Fibroblast of skin of back (primary cell): ENCODE results near the gene LATS1.
A peak's percentile ranks its signal among the peaks of the same experiment; 100 is the strongest.
"Not testable (repeated sequence)": the region's sequence is repeated elsewhere in the genome, so short reads cannot be mapped to it uniquely, and the experiment has no call there.

Experiments used
- DNase-seq: peaks from one replicate; pipeline ENCODE4 v3.0.0-alpha.2; 2013

Gene LATS1

DNA sequence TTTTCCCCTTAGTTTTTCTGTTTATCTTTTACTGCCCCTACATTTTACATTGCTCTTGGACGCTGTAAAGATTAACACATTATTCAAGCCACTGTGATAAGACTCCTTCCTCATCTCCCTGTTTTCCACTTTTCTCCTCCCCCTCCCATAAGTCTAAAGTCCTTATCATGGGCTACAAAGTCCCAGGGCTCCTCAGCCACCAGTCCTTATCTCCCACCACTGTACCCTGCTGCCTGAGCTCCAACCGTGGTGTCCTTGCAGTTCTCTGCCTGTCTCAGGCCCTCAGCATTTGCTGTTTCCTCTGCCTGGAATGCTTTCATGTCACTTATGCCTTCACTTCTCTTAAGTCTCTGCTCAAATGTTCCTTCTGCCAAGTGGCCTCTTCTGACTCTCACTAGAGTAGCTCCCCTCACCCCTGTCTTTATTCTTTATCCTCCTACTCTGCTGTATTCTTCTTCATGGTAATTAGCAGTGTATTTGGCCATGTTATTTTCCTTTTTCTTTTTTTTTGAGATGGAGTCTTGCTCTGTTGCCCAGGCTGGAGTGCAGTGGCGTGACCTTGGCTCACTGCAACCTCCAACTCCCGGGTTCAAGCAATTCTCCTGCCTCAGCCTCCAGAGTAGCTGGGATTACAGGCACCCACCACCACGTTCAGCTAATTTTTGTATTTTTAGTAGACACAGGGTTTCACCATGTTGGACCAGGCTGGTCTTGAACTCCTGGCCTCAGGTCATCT is 10.8 kb upstream of the LATS1 start:
- no peak for DNase-seq

DNA sequence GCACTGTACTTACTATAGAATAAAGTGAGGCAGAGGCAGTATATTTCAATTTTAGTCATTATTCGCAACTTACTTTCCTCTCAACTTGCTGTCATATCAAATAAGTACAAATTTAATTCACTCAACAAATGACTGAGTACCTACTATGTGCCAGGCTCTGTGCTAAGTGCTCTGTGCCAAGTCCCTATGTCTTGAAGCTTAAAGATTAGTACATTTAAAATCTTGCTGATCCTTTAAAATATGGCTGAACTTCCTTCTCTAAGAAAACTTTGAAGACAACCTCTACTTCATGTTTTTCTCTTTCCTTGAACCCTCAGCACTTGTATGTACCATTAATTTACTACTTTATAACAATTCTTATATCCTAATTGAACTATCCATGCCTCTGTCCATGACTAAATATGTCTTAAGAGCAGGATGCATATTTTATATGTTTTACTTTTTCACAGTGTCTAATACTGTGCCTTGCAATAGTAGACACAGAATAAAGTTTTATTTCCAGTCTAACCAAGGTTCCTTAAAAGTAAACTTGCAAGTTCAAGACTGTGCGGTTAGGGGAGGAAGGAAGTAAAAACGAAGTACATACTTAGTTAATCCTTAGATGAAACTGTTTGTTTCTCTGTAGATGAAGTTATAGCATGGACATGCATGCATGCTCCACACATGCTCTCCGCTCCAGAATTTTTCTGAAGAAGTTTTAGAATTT is 10.0 kb upstream of the LATS1 start:
- no peak for DNase-seq

DNA sequence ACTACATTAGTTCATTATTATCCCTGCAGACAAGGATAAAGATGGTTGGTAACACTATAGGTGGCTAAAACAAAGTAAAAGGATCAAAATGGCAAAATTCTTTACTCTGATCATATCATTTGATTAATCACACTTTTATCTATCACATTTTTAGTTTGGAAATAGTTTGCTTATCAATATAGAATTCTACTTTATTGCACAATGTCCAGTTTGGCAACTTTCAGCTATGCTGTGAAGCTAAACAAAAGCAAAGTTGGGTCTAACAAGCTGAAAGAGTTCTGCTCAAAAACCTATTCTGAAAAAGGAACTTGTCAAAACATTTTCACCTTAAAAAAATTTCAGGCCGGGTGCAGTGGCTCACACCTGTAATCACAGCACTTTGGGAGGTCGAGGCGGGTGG is 7.9 kb upstream of the LATS1 start:
- DNase-seq = no peak

DNA sequence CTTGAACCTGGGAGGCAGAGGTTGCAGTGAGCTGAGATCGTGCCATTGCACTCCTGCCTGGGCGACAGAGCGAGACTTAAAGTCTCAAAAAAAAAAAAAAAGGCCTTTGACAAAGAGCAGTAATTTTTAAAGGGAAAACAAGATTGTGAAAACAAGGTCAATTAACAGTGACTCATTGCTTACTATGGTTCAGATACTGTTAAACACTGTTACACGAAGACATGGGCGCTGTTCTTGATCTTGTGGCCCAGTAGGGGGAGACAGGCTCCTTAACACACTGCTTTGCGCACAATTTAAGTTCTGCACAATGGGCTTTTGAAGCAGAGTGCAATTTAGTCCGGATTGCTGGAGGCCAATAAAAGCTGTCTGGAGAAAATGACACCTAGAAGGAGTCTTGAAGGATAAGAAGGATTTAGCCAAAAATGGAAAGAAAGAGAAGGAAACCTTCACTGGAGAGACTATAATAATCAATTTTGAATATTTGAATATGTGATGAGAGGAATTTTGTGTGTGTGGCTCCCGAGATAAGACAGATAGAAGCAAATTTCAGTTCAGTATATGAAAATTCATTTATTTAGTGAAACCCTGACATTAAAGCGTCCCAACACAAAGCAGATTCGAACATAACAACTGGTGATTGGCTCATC is 6.0 kb upstream of the LATS1 start:
- peak; percentile 74 for DNase-seq

DNA sequence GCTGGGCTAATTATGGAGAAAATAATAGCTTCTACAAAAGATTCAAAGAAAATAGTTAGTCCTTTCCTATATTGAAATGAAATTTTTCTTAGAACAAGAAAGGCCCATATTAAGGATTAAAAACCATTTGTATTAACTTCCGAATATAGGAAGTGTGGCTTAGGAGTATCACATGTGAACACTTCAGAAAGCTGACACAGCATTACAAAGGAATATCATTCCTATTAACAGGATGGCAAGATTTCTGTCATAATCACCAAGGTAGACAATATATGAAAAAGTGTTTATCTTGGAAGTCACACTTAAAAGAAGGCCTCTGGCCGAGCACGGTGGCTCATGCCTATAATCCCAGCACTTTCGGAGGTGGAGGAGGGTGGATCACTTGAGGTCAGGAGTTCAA is 5.4 kb upstream of the LATS1 start:
- DNase-seq = no peak

DNA sequence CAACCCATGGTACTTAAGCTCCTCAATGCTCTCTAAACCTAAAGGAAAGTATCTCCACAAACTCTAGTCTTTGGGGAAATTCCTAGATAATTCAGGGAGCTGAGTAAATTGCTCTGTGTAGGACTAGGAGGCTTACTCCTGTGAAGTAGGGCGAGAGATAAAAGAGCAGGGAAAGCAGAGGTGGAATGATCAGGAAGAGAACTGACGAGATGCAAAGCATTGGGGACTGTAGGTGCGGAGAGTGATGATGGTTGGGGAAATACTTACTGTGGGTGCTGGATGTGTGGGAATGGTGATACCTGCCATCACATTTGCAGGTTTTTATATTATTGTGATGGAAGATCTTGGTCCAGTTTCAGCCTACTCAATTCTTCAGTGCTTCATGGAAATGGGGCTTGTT is 1.6 kb upstream of the LATS1 start:
- no peak for DNase-seq

DNA sequence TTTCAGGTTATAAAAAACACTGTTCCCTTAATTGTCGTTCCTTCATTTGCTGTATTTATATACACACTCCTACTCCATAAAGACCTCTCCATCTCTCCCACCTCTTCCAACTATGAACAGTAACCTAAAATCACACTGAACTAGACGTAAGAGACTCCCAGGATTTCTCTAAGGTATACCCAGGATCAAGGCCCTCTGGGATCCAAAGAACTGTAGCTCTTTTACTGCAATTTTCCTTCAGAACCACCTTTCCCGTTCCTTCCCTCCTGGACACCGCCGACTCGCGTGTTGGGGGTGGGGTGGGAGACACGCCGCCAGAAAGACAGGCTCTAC is 680 bp downstream of the LATS1 start:
- DNase-seq = no peak

DNA sequence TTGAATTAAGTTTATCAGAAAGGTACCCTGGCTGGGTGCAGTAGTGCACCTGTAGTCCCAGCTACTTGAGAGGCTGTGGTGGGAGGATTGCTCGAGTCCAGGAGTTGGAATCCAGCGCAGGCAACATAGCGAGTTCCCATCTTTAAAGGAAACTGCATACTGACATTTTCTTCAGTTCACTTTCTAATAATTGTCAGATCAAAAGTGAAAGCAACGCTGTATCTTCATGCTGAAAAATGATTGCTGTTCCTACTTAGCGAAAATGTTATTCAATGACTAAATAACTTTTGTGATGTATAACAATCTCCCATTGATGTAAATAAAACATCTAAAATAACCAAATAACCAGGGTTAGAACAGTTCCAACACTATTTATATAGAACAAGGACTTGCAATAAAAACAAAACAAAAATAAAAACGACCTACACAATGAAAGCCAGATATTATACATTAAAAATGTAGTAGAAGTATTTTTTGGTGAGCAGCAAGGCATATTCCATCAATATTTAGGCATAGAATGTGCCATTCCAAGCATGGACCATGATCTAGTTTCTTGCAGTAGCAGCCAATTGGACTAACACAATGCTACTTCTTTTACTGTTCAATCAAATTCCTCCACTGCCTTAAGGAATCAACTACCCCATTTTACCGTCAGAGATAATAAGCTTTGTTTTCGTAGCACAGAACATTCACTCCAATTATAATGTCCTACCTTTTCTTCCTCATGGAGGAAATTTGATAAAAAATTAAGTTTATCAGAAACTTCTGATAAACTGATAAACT is 1.5 kb downstream of the LATS1 start:
- DNase-seq = no peak

DNA sequence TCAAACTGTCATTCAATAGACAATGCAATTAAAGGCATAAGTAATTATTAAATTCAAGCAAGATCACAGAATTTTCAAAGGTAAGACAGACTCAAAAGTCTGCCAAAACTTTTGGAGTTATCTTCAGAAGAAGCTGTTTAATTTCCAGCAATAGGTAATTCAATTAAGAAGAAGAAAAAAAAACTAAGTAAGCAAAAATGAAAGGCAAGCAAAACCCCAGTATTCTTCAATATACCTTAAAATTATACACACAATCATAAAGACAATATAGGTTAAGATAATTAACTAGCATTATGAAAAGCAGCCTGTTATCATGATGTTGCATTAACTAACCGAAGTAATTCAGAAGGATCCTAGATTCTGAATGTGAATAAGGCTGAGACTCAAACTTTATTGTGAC is 3.5 kb downstream of the LATS1 start:
- no peak for DNase-seq

DNA sequence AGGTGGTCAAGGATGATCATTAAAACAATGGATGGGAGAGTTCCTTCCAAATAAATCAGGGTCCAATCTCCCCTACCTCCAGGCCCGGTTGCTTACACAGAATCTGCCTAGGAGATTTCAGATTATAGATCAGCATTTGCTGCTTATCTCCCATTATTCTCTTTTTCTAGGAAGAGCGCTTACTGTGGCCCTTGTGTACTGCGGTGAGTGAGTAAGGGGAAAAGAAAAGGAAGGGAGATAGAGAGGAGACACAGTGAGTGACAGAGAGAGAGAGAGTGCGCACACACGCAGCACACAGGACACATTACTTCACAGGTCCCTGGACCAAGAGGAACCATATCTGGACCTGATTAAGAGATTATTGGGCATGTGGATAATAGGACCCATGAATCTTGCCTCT is 6.2 kb downstream of the LATS1 start:
- DNase-seq = no peak

DNA sequence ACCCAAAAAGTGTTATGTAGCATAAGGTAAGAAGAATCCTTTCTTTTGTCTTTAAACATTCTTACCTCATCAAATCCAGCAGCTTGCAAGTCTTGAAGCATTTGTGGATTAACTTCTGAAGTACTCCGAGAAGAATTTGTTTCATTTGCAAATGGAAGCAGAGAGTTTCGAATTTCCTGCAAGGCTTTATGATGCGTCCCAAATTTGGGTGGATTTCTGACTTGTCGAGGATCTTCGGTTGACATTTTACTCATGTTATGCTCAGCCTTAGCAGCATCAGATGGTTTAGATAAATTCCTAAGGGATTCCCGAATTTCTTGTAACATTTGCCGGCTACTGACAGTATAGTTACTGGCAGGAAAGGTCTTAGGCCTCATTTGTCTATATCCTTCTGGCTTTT is 16.2 kb downstream of the LATS1 start:
- DNase-seq = peak; percentile 34

DNA sequence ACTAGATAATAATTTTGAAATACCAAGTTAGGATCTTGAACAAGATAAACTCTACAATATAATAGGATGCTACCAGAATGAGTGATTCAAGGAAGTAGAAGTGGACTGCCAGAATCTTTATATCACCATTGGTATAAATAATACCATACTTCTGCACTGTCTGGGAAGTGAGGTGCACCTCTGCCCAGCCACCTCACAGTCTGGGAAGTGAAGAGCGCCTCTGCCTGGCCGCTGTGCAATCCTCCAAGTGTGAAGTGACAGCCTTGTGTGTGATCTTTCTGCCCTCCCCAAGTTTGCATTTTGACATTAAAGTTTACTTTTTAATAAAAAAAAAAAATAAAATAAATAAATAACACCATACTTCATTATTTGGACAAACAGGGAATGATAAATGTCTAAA is 18.8 kb downstream of the LATS1 start:
- no peak for DNase-seq

DNA sequence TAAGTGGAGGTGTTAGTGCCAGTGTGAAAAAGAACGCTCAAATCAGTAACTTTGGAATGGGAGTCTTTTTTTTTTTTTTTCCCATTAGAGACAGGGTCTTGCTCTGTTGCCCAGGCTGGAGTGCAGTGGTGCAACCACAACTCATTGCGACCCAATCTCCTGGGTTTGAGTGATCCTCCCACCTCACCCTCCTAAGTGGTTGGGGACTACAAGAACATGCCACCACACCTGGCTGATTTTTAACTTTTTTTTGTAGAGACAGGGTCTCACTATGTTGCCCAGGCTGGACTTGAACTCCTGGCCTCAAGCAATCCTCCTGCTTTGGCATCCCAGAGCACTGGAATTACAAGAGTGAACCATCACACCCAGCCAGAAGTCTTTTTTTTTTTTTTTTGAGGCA is 19.7 kb downstream of the LATS1 start:
- no peak for DNase-seq

DNA sequence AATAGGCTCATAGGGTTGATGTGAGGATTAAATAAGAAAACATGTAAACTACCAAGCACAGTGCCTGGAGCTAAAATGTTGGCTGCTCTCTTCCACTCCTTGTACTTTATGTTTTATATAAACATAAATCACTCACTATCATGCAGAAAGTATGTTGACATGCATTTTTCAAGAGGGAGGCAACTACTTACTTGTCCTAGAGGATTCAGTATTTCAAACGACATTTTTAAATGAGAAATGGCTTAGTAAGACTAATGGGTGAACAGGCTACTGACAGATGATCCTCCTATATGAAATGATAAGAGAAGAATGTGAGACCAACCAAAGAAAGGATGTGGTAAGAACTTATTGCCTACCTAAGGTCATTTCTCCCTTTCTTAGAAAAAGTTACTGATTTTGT is 21.0 kb downstream of the LATS1 start:
- DNase-seq = peak; percentile 87

DNA sequence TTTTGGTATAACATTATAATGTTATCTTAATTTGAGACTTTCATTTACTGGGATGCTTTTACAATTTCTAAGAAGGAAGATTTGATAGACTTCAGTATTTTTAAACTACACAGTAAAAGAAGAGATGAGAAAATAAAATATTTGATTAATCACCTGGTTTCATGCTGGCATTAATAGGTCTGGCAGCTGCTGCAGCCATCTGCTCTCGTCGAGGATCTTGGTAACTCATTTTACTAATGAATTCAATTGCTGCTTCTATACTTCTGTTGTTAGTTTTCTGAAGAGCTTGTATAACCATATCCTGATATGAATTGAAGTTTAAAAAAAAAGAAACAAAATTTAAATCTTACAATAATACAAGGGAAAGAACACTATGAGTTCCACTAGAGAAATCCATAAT is 23.0 kb downstream of the LATS1 start:
- DNase-seq = no peak

DNA sequence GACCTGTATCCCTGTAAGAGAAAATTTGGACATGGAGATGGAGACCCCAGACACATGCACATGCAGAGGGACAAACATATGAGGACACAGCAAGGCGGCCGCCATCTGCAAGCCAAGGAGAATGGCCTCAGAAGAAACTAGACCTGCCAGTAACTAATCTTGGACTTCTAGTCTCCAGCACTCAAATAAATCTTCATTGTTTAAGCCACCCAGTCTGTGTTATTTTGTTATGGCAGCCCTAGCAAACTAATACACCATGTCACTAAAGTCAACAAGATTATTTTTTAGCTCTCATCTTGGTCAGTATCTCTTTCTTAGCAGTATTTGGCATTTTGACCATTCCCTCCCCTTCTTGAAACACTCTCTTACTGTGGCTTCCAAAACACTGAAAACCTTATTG is 26.7 kb downstream of the LATS1 start:
- no peak for DNase-seq

DNA sequence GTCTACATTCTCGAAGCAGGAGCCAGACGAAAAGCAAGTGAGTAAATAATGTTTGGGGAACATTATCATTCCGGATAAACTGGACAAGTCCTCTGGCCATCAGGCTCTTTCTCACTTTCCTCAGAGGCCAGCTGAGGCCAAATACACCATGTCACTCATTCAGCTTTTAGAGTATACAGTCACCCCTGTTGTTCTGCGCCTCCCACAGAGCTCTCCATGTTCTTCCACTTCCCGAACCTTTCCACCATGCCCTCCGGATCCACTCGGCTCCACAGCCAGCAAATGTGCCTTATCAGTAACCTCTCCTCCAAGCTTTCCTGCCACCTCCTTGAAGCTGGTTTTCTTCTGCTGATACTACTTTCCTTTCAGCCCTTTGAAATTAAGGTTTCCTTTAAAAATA is 31.7 kb downstream of the LATS1 start:
- no peak for DNase-seq

DNA sequence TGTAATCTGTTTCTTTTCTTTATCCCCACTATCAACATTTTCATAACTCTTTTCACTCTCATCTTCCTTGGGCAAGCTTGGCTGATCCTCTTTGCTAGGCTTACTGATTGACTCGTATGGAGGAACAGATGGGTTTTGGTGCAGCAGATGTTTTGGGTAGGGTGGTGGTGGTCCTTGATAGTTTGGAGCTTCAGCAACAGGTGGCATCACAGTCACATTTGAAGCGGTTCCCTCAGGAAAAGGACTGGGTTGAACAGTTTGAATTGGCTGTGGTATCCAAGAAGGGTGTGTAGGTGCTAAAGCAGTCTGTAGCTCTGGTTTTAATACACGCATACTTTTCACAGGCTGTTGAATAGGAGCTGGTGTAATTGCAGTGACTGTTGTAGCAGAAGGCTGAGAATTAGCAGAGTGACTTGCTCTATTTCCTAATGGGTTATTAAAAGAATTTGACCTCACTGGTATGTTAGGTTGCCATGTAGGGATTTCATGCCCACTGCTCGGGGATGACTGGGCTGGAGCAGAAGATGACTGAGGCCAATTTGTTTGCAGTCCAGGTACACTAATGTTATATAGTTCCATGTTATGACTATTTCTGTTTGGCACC is 34.5 kb downstream of the LATS1 start:
- DNase-seq = no peak

DNA sequence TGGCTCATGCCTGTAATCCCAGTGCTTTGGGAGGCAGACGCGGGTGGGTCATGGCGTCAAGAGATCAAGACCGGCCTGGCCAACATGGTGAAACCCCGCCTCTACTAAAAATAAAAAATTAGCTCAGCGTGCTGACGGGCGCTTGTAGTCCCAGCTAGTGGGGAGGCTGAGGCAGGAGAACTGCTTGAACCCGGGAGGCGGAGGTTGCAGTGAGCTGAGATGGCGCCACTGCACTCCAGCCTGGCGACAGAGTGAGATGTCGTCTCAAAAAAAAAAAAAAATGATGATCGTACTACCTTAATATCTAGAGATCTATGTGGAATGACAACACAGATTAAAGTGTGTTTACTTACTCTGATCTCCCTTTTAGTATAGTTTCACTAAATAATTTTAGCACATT is 36.1 kb downstream of the LATS1 start:
- DNase-seq = not testable (repeated sequence)

DNA sequence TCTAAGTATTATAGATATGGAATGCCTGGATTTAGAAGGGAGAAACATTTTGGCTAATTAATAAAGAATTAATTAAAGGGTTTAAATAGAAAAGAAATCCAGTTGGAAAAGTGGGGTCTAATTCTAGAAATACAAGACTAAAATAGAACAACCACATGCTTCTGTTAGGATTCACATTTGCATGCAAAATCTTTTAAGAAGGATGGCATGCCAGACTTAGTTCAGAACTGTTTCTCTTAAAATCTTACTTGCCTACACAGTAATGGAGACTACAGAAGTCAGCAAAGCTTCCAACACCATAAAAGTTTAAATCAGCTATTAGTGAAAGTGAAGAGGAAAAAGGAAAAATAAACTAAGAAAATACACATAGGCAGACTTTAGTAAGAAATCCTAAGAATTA is 36.7 kb downstream of the LATS1 start:
- no peak for DNase-seq

DNA sequence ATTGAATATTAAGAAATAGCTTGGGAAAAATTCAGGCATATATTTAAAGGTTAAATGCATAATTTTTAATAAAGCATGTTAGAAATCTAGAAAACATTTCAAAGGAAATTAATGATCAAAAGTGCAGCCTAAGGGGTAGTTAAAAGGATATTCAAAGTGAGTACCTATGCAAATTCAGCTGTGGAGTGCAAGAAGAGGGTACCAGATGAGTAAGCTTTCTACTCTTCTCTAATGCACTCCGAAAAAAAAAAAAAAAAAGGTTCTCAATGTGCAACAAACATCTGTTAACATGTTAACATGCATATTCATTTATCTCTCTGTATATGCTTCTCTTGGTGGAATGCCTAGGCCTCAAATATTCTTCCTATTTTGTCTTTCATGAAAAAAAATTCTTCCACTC is 37.4 kb downstream of the LATS1 start:
- DNase-seq = no peak

DNA sequence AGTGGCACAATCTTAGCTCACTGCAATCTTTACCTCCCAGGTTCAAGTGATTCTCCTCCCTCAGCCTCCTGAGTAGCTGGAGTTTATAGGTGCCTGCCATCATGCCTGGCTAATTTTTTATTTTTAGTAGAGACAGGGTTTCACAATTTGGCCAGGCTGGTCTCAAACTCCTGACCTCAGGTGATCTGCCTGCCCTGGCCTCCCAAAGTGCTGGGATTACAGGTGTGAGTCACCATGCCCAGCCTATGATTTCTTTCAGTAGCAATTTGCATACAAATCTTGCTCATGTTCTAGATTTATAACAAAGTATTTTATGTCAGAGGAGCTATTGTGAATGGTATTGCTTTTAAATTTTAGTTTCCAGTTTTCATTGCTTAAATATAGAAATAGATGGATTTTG is 45.6 kb downstream of the LATS1 start:
- not testable (repeated sequence) for DNase-seq

DNA sequence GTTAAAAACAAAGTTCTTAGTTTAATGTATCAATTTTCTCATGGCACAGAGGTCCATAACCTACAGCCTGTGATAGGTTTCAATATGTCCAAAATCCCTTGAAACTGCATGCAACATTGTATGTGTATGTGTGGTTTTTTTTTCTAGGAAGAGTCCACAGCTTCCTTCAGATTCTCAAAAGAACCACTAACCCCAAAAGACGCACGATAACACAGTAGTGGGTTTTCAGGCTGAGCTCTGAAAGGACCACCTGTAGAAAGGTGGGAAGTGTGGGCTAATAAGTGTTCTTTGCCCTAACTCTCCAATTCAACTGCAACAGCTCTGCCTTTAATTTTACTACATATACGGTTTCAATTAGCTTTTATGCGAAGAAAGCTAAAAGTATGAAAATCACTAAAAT is 57.9 kb downstream of the LATS1 start:
- DNase-seq = no peak
